ENCODE data around the gene HORMAD2. TPM values are rescaled to one million over a fixed set of nuclear protein-coding genes. Genes with fewer than 3 reads are reported as not detected.

HORMAD2 gene
- total RNA-seq, 1 donor from 2014 or later = not detected

- no peak for DNase-seq (ENCODE audit: low spot score)
These were observed 87.0 kb downstream of the HORMAD2 start for GRCh38 chr22:30167296-30167695.

GRCh38 chr22:30167734-30168133, 87.5 kb downstream of the HORMAD2 start:
- no peak for DNase-seq (ENCODE audit: low spot score)

GRCh38 chr22:30169002-30169401, 88.7 kb downstream of the HORMAD2 start:
- no peak for DNase-seq (ENCODE audit: low spot score)

- DNase-seq (ENCODE audit: low spot score) = no peak
These were observed 89.9 kb downstream of the HORMAD2 start for GRCh38 chr22:30170129-30170528.

GRCh38 chr22:30171008-30171407, 90.7 kb downstream of the HORMAD2 start:
- no peak for DNase-seq (ENCODE audit: low spot score)

GRCh38 chr22:30175690-30176288, 95.5 kb downstream of the HORMAD2 start:
- no peak for DNase-seq (ENCODE audit: low spot score)

- no peak for DNase-seq (ENCODE audit: low spot score)
These were observed 96.2 kb downstream of the HORMAD2 start for GRCh38 chr22:30176431-30176830.

GRCh38 chr22:30178181-30179126, 98.2 kb downstream of the HORMAD2 start:
- no peak for DNase-seq (ENCODE audit: low spot score)

- DNase-seq (ENCODE audit: low spot score) = no peak
These were observed 100.4 kb downstream of the HORMAD2 start for GRCh38 chr22:30180616-30181015.

- no peak for DNase-seq (ENCODE audit: low spot score)
These were observed 101.4 kb downstream of the HORMAD2 start for GRCh38 chr22:30181459-30182349.

GRCh38 chr22:30182350-30182745, 102.1 kb downstream of the HORMAD2 start:
- no peak for DNase-seq (ENCODE audit: low spot score)

- no peak for DNase-seq (ENCODE audit: low spot score)
These were observed 102.6 kb downstream of the HORMAD2 start for GRCh38 chr22:30182815-30183214.

GRCh38 chr22:30183271-30183670, 103.0 kb downstream of the HORMAD2 start:
- no peak for DNase-seq (ENCODE audit: low spot score)

GRCh38 chr22:30183861-30184278, 103.6 kb downstream of the HORMAD2 start:
- DNase-seq (ENCODE audit: low spot score) = no peak

- DNase-seq (ENCODE audit: low spot score) = no peak
These were observed 104.9 kb downstream of the HORMAD2 start for GRCh38 chr22:30185129-30185528.

- no peak for DNase-seq (ENCODE audit: low spot score)
These were observed 105.3 kb downstream of the HORMAD2 start for GRCh38 chr22:30185549-30185948.

GRCh38 chr22:30186041-30186440, 105.8 kb downstream of the HORMAD2 start:
- no peak for DNase-seq (ENCODE audit: low spot score)

- DNase-seq (ENCODE audit: low spot score) = no peak
These were observed 106.2 kb downstream of the HORMAD2 start for GRCh38 chr22:30186510-30186909.

- no peak for DNase-seq (ENCODE audit: low spot score)
These were observed 106.8 kb downstream of the HORMAD2 start for GRCh38 chr22:30187094-30187493.

- no peak for DNase-seq (ENCODE audit: low spot score)
These were observed 107.5 kb downstream of the HORMAD2 start for GRCh38 chr22:30187529-30188407.

- no peak for DNase-seq (ENCODE audit: low spot score)
These were observed 108.6 kb downstream of the HORMAD2 start for GRCh38 chr22:30188911-30189310.
